Neural progenitor cell (in vitro differentiated cells): ENCODE measurements around the gene TUBB8.

Experiments
- EZH2 ChIP-seq: fragments of 200-600 bp; sonication (generic); IDR thresholded peaks from 2 replicates; pipeline ENCODE4 v1.6.1; 2017; ENCODE audit warnings: antibody characterized with exemption, mild to moderate bottlenecking, moderate library complexity
- EZH2phosphoT487 ChIP-seq: fragments of 200-600 bp; sonication (generic); IDR thresholded peaks from 2 replicates; pipeline ENCODE4 v1.6.1; 2017; ENCODE audit warnings: antibody characterized with exemption
- TF ChIP-seq, protein P1 (sequence below): fragments of 200-600 bp; sonication (generic); IDR thresholded peaks from 2 replicates; pipeline ENCODE4 v1.5.1; 2017; ENCODE audit warnings: antibody characterized with exemption, mild to moderate bottlenecking

DNA sequence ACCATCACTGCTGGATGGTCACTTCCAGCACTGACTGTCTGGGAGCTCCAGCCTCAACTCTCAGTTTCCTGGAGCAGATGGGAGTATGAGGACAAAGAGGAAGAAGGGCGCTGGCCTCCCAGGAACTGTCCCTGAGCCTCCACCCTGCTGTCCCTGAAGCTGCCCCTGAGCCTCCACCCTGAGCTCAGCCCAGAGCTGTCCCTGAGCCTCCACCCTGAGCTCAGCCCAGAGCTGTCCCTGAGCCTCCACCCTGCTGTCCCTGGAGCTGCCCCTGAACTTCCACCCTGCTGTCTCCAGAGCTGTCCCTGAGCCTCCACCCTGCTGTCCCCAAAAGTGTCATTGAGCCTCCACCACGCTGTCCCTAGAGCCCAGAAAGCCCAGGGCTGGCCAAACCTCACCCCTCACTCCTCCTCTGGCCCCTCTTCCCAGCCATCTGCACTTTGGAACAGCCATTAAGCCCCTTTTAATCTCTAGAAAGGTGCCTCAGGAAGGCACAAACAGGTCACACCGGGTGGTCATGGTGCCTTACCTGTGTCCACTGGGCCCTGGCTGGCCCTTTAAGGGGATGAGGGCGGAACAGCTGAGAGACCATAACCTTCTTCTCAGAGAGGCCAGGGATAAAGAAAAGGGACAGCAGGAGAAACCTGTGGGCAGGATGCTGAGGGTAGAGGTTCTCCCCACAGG is 30.6 kb upstream of the TUBB8 start:
- TF ChIP-seq, protein P1, sequence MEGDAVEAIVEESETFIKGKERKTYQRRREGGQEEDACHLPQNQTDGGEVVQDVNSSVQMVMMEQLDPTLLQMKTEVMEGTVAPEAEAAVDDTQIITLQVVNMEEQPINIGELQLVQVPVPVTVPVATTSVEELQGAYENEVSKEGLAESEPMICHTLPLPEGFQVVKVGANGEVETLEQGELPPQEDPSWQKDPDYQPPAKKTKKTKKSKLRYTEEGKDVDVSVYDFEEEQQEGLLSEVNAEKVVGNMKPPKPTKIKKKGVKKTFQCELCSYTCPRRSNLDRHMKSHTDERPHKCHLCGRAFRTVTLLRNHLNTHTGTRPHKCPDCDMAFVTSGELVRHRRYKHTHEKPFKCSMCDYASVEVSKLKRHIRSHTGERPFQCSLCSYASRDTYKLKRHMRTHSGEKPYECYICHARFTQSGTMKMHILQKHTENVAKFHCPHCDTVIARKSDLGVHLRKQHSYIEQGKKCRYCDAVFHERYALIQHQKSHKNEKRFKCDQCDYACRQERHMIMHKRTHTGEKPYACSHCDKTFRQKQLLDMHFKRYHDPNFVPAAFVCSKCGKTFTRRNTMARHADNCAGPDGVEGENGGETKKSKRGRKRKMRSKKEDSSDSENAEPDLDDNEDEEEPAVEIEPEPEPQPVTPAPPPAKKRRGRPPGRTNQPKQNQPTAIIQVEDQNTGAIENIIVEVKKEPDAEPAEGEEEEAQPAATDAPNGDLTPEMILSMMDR = no peak
- TF ChIP-seq EZH2phosphoT487 (no peak), EZH2 (no peak)
